ENCODE data around the gene GLRX5.
"Not testable (repeated sequence)": the region's sequence is repeated elsewhere in the genome, so short reads cannot be mapped to it uniquely, and the experiment has no call there.

The GLRX5 gene

GRCh38 chr14:95575840-95576473 lies 41.1 kb downstream of the GLRX5 start:
- H3K4me3 ChIP-seq (ENCODE audit: low read length in 2 of 2) = no peak overlapping the region
- H3K9ac ChIP-seq (ENCODE audit: low read depth in 1 of 2, low read length in 2 of 2) = no peak overlapping the region
- no peaks in the 10 kb centered on the region for H3K36me3 ChIP-seq (ENCODE audit: control insufficient read depth in 2 of 2, insufficient read depth in 2 of 2, low read length in 2 of 2)
- H3K9me3 ChIP-seq (ENCODE audit: control insufficient read depth in 2 of 2, low read length in 2 of 2) = no peaks in the 10 kb centered on the region
- H3K27me3 ChIP-seq (ENCODE audit: control insufficient read depth in 2 of 2, insufficient read depth in 2 of 2, low read length in 2 of 2) = no peaks in the 10 kb centered on the region
- no peaks in the 10 kb centered on the region for H3K4me1 ChIP-seq (ENCODE audit: control insufficient read depth in 2 of 2, insufficient read depth in 2 of 2, low read length in 2 of 2)
- H3K27ac ChIP-seq (ENCODE audit: low read depth in 2 of 2, low read length in 2 of 2) = no peak overlapping the region

GRCh38 chr14:95577067-95577800 lies 42.4 kb downstream of the GLRX5 start:
- Histone ChIP-seq H3K27me3 (ENCODE audit: control insufficient read depth in 2 of 2, insufficient read depth in 2 of 2, low read length in 2 of 2) (no peaks in the 10 kb centered on the region), H3K9me3 (ENCODE audit: control insufficient read depth in 2 of 2, low read length in 2 of 2) (no peaks in the 10 kb centered on the region), H3K27ac (ENCODE audit: low read depth in 2 of 2, low read length in 2 of 2) (no peak overlapping the region), H3K36me3 (ENCODE audit: control insufficient read depth in 2 of 2, insufficient read depth in 2 of 2, low read length in 2 of 2) (no peaks in the 10 kb centered on the region), H3K4me1 (ENCODE audit: control insufficient read depth in 2 of 2, insufficient read depth in 2 of 2, low read length in 2 of 2) (no peaks in the 10 kb centered on the region), H3K9ac (ENCODE audit: low read depth in 1 of 2, low read length in 2 of 2) (no peak overlapping the region), H3K4me3 (ENCODE audit: low read length in 2 of 2) (no peak overlapping the region)

GRCh38 chr14:95577870-95578269 lies 43.0 kb downstream of the GLRX5 start:
- Histone ChIP-seq H3K4me1 (ENCODE audit: control insufficient read depth in 2 of 2, insufficient read depth in 2 of 2, low read length in 2 of 2) (no peaks in the 10 kb centered on the region), H3K9me3 (ENCODE audit: control insufficient read depth in 2 of 2, low read length in 2 of 2) (no peaks in the 10 kb centered on the region), H3K27me3 (ENCODE audit: control insufficient read depth in 2 of 2, insufficient read depth in 2 of 2, low read length in 2 of 2) (no peaks in the 10 kb centered on the region), H3K27ac (ENCODE audit: low read depth in 2 of 2, low read length in 2 of 2) (no peak overlapping the region), H3K9ac (ENCODE audit: low read depth in 1 of 2, low read length in 2 of 2) (no peak overlapping the region), H3K36me3 (ENCODE audit: control insufficient read depth in 2 of 2, insufficient read depth in 2 of 2, low read length in 2 of 2) (no peaks in the 10 kb centered on the region), H3K4me3 (ENCODE audit: low read length in 2 of 2) (no peak overlapping the region)

- not testable (repeated sequence) for H3K36me3 ChIP-seq (ENCODE audit: control insufficient read depth in 2 of 2, insufficient read depth in 2 of 2, low read length in 2 of 2); H3K4me3 ChIP-seq (ENCODE audit: low read length in 2 of 2); H3K4me1 ChIP-seq (ENCODE audit: control insufficient read depth in 2 of 2, insufficient read depth in 2 of 2, low read length in 2 of 2); H3K27me3 ChIP-seq (ENCODE audit: control insufficient read depth in 2 of 2, insufficient read depth in 2 of 2, low read length in 2 of 2); H3K9me3 ChIP-seq (ENCODE audit: control insufficient read depth in 2 of 2, low read length in 2 of 2); H3K27ac ChIP-seq (ENCODE audit: low read depth in 2 of 2, low read length in 2 of 2); H3K9ac ChIP-seq (ENCODE audit: low read depth in 1 of 2, low read length in 2 of 2)
Observed at GRCh38 chr14:95583836-95584617, 49.2 kb downstream of the GLRX5 start.

- H3K9me3 ChIP-seq (ENCODE audit: control insufficient read depth in 2 of 2, low read length in 2 of 2) = no peaks in the 10 kb centered on the region
- H3K27me3 ChIP-seq (ENCODE audit: control insufficient read depth in 2 of 2, insufficient read depth in 2 of 2, low read length in 2 of 2) = no peaks in the 10 kb centered on the region
- H3K36me3 ChIP-seq (ENCODE audit: control insufficient read depth in 2 of 2, insufficient read depth in 2 of 2, low read length in 2 of 2) = no peaks in the 10 kb centered on the region
- H3K9ac ChIP-seq (ENCODE audit: low read depth in 1 of 2, low read length in 2 of 2) = no peak overlapping the region
- H3K4me1 ChIP-seq (ENCODE audit: control insufficient read depth in 2 of 2, insufficient read depth in 2 of 2, low read length in 2 of 2) = no peaks in the 10 kb centered on the region
- no peak overlapping the region for H3K4me3 ChIP-seq (ENCODE audit: low read length in 2 of 2)
- H3K27ac ChIP-seq (ENCODE audit: low read depth in 2 of 2, low read length in 2 of 2) = no peak overlapping the region
Observed at GRCh38 chr14:95585953-95586620, 51.2 kb downstream of the GLRX5 start.

GRCh38 chr14:95591182-95591581 lies 56.3 kb downstream of the GLRX5 start:
- H3K27ac ChIP-seq (ENCODE audit: low read depth in 2 of 2, low read length in 2 of 2); H3K4me3 ChIP-seq (ENCODE audit: low read length in 2 of 2); H3K27me3 ChIP-seq (ENCODE audit: control insufficient read depth in 2 of 2, insufficient read depth in 2 of 2, low read length in 2 of 2); H3K9me3 ChIP-seq (ENCODE audit: control insufficient read depth in 2 of 2, low read length in 2 of 2); H3K9ac ChIP-seq (ENCODE audit: low read depth in 1 of 2, low read length in 2 of 2); H3K4me1 ChIP-seq (ENCODE audit: control insufficient read depth in 2 of 2, insufficient read depth in 2 of 2, low read length in 2 of 2); H3K36me3 ChIP-seq (ENCODE audit: control insufficient read depth in 2 of 2, insufficient read depth in 2 of 2, low read length in 2 of 2): not testable (repeated sequence)
